Activated CD4-positive, alpha-beta T cell treated with anti-CD3 and anti-CD28 coated beads, Interleukin-2, amount 50 U/mL, for 1 hour (primary cell): ENCODE measurements around the gene CCNB2.

Experiments used
- DNase-seq: peaks from one replicate; pipeline ENCODE4 v3.0.0-alpha.2; 2020

Gene CCNB2

GRCh38 chr15:59169251-59169708, 64.3 kb downstream of the CCNB2 start:
- DNase-seq = no peak

GRCh38 chr15:59170295-59171066, 65.5 kb downstream of the CCNB2 start:
- DNase-seq = no peak

- no peak for DNase-seq
Measured at GRCh38 chr15:59171067-59171397, 66.1 kb downstream of the CCNB2 start.

GRCh38 chr15:59172289-59172901, 67.4 kb downstream of the CCNB2 start:
- DNase-seq = no peak

- no peak for DNase-seq
Measured at GRCh38 chr15:59173194-59173593, 68.2 kb downstream of the CCNB2 start.

- no peak for DNase-seq
Measured at GRCh38 chr15:59174151-59174834, 69.3 kb downstream of the CCNB2 start.
